Stimulated activated CD4-positive, alpha-beta T cell treated with anti-CD3 and anti-CD28 coated beads, TNF-alpha, amount 100 ng/mL, for 48 hours (primary cell): ENCODE measurements around the gene REV1.
"Not testable (repeated sequence)": the region's sequence is repeated elsewhere in the genome, so short reads cannot be mapped to it uniquely, and the experiment has no call there.

ENCODE experiments used
- DNase-seq, 3 donors: peaks; one replicate each; pipeline ENCODE4 v3.0.0-alpha.2; 2020; ENCODE audit warnings: low read depth in 3 of 3

The REV1 gene

DNA sequence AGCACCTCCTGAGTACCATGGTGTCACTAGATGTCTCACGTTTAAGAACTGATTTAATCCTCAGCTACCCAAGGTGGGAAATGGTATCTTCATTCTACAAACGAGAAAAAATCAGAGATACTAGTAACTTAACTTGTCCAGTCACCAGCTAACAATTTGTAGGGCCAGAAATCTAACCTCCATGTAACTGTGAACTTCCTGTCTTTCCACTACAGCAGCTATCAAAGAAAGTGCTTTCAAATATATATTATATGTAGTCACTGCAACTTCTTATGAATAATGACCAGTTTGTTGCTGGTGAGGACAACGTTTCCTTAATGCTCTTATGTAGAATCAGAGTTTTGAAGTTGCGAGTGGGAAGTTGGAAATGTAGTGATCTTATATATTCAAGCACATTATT is 1.9 kb downstream of the REV1 start:
- DNase-seq = no peak

DNA sequence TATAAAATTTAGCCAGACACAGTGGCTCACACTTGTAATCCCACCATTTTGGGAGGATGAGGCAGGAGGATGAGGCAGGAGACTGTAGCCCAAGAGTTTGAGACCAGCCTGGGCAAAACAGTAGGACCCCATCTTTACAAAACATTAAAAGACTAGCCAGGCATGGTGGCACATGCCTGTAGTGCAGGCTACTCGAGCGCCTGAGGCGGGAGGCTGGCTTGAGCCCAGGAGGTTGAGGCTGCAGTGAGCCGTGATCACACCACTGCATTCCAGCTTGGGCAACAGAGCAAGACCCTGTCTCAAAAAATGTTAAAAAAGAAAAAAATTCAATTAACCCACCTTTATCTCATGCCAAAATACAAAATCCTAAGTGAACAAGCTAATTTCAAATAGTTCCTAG is 4.0 kb downstream of the REV1 start:
- no peak for DNase-seq

DNA sequence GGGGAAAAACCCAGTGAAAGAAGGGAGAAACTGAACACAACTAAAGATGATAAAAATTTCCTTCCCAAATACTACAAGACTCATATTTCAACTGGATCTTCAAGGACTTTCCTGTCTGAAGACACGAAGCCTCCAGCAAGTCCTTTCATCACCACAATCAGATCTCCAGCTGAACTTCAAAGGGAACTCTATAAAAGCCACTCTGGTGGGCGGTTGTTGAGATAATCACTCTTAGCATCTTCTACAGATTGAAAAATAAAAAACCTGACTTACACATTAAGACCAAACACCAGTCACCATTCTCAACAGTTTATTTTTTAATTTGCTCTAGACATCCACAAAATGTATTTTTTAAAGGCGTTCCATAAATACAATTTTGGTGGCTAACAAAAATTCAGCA is 4.4 kb downstream of the REV1 start:
- DNase-seq = no peak

DNA sequence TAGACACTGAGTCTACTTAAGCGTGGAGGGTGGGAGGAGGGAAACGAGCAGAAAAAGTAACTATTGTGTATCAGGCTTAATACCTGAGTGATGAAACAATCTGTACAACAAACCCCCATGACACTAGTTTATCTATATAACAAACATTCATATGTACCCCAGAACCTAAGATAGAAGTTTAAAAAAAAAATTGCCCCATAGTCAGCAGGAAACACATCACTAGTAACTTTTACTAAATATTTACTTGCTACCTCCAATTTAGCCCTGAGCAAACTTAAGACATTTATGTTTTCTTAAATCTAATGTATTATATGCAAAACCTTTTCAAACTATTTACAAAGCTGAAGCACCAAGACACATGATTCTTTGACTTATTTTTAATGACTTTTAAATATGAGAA is 5.6 kb downstream of the REV1 start:
- no peak for DNase-seq

DNA sequence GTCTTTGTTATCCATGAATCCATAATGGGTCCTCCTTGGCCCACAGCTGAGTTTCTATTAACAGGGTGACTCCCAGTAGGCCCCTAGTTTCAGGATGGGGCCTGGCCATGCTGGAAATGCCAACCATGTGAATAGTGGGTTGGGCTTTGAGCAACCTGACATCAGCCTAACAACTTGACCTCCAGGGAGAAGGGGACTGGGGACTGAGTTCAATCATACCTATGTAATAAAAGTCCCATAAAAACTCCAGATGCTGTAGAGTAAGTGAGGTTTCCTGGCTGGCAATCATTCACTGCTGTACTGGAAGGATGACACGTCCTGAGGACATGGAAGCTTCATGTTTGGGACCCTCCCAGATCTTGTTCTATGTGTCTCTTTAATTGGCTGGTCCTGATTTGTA is 7.9 kb downstream of the REV1 start:
- no peak for DNase-seq

DNA sequence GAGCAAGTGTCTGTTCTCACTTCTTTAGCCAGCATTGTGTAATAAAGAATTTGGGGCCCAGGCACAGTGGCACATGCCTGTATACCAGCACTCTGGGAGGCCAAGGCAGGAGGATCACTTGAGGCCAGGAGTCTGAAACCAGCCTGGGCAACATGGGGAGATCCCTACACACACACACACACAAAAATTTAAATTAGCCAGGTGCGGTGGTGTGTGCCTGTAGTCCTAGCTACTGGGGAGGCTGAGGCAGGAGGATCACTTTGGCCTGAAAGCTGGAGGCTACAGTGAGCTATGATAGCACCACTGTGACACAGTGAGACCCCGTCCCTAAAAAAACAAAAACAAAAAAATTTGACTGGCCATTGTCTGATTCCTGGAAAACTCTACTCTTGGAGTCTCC is 8.3 kb downstream of the REV1 start:
- DNase-seq = no peak

DNA sequence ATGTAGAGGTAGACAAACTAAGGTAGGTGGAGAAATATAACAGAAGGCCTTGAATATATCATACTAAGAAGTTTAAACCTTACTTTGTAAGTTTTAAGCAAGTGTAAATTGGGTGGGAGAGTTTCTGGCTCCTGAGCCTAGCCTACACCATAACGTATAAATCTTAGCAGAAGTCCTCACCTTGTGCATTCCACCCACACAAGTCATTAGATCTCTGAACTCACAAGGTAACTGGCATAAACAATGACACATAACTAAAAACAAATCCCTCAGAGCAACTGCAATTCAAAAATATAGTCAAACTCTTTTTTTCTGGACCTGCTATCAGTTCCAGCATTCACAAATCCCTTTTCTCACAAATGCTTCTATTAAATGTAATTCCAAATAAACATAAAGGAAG is 9.4 kb downstream of the REV1 start:
- DNase-seq = no peak

DNA sequence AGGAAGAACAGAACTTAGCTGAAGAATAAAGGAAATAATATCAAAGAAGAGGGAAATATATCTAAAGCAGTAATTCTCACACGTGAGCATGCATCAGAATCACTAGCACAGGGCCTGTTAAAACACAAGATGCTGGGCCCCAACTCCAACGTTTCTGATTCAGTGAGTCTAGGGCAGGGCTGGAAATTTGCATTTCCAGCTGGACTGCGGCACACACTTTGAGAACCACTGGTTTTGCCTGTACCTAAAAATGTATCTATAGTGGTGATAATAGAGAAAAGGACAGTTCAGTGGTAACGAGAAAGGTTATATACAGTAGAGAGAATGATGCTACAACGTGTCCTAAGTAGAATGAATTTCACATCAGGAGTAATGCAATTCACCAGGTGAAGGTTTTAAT is 11.2 kb downstream of the REV1 start:
- no peak for DNase-seq

DNA sequence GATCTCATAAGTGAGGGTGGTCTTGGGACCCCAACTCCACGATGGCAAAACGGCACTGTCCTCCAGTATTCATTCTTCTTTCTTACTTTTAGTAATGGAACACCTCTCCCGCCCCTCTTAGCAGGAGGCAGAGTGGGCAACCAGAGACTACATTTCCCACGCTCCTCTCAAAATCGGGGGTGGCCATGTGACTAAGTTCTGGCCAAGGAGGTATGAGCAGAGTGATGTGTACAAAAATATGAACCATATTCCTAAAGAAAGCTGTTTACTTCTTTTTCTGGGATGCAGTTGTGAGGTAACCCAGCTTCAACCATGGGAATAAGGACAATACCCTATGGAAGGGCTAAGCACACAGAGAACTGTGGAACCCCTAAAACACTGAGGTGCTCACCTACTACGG is 12.8 kb downstream of the REV1 start:
- DNase-seq = no peak

DNA sequence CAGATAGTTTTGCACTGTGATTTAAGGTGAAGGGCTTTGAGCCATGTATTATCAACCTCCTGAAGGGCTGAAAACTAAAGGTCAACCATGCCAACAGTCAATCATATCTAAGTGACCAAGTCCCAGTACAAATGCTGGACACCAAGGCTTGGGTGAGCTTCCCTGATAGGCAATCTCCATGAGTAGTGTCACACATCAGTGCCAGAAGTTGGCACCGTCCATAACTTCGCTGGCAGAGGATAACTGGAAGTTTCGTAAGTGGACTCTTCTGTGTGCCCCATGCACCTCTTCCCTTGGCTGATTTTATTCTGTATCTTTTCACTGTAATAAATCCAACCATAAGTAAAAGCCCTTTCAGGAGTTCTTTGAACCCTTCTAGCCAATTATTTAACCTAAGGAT is 13.2 kb downstream of the REV1 start:
- DNase-seq = no peak

DNA sequence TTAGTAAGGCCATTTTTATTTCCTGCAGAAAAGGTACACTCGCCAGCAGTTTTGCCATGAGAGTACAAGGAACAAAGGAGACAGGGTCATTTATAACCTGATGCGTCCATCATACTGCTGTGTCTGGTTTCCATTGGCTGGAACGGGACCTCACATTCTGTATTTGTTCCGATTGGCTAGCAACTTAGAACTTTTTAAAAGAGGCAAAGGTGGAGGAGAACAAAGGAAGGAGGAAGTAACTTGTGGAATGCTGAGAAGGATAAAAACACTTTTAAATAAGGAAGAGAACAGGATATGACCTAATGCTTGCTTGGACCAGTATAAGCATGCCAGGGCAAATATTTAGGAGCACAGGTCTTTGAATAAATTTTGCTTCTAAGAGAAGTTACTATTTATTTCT is 14.7 kb downstream of the REV1 start:
- not testable (repeated sequence) for DNase-seq

DNA sequence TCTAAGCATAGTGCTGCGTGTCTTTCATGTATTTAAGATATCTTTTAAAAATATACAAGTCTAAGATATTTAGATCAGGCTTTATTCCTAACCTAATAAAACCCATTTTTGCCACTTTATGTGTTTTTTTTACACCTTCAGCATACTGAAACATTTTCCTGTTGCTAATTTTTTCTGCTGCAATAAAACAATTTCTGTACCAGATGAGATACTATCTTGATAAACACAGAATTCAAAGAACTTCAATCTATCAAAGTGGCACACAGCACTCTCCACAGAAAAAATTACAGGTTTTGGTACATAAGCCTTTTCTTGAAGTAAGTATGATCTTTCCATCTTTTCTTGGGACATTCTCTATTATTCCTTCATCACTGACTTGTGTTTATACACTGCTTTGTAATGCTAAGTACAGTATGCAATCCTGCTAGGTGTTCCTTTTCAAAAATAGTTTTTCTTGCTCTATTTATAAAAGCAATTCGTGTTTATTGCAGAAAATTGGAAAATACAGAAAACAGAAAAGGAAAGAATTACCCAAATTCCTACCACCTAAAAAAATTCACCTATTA is 16.2 kb downstream of the REV1 start:
- no peak for DNase-seq

DNA sequence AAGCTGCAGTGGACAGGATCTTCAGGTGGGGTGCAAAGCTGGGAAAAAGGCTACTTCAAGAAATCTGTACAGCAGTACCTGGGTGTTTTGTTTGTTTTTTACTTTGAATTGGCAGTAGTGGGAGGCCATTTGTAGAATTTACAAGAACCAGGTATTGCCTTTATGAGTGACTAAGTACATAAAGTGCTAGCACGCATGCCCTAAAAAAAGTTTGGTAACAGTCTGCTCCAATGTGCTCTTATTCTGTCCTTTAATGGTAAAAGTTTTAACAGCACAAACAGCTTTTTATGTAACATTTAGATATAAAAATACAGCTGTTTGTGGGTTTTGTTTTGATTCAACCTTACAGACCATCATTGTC is 17.2 kb downstream of the REV1 start:
- no peak for DNase-seq

DNA sequence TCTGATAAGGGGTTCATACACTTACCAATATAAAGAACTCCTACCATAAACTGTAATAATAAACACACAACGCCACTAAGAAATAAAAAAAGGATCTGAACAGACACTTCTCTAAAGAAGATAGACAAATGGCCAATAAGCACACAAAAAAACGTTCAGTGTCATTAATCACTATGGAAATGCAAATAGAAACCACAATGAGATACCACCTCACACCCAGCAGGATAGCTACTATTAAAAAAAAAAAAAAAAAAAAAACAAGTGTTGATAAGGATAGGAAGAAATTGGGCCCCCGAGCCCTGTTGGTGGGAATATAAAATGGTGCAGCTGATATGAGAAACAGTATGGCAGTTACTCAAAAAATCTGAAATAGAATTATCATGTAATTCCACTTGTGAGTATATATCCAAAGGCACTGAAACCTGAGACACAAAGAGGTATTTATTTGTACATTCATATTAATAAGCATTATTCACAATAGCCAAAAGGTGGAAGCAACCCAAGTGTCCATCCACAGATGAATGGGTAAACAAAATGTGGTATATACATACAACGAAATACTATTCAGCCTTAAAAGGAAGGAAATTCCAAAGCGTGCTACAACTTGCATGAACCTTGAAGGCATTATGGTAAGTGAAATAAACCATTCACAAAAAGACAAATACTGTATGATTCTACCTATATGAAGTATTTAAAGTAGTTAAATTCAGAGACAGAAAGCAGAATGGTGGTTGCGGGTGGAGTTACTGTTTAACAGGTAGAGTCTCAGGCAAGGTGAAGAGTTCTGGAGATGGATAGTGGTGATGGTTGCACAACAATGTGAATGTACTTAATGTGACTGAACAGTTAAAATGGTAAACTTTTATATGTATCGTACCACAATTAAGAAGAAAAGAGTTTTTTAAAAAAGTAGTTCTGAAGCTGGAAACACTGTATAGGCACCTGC is 17.9 kb downstream of the REV1 start:
- no peak for DNase-seq

DNA sequence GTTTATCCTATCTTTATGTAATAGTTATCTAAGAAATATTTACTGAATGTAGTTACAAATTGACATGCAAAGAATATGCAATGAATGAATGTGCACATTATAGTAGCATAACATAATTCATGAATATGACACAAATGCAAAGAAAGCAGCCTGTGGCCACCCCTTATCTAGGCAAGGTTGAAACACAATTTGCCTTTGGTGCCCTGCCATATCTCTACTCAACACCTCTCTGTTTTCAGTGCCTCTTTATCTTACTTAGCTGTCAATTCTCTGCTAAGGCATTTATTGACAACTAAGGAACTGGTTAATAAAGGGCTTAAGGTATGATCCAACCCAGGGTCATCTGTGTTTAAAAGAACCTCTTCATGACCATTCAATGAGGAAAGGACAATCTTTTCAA is 18.9 kb downstream of the REV1 start:
- DNase-seq = no peak

DNA sequence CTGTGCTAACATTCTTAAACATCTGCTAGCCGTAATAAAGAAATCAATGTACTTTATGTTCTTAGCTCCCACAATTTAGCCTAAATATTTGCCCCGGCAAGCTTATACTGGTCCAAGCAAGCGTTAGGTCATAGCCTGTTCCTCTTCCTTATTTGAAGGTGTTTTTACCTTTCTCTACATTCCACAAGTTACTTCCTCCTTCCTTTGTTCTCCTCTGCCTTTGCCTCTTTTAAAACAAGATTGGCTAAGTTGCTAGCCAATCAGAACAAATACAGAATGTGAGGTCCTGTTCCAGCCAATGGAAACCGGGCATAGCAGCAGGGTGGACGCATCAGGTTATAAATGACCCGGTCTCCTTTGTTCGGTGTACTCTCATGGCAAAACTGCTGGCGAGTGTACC is 19.4 kb downstream of the REV1 start:
- DNase-seq = not testable (repeated sequence)

DNA sequence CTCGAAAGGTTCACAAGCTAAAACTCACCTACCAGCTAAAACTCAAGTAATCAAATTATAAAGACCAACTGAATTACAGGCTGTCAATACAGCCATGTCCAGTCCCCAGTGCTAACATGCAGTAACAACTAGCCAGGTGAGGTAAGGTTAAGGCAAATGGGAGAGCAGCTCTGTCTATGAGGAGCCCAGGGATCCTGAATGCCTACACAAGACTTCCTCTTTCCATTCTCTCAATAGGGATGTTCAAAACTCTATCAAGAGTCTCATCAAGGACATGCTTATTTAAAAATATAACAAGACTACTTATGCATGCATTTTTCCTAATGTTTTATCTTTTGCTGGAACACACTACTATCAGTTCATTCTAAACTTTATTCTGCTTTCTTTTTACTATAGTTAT is 20.4 kb downstream of the REV1 start:
- DNase-seq = no peak

DNA sequence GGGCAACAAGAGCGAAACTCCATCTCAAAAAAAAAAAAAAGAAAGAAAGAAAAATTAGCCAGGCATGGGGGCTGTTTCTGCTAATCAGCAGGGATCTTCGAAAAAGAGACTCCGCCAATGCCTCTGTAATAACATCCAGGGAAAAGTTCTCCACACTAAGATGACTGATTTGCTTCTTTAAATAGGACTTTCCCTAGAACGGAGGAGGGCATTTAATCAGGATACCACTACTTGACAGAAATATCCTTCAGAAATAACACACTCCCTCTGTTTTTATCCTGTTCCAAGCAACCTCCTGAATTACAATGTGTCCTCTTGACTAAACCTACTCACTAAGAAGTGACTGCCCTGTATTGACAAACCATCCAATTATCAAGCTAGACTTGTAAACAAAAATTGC is 21.7 kb downstream of the REV1 start:
- no peak for DNase-seq

DNA sequence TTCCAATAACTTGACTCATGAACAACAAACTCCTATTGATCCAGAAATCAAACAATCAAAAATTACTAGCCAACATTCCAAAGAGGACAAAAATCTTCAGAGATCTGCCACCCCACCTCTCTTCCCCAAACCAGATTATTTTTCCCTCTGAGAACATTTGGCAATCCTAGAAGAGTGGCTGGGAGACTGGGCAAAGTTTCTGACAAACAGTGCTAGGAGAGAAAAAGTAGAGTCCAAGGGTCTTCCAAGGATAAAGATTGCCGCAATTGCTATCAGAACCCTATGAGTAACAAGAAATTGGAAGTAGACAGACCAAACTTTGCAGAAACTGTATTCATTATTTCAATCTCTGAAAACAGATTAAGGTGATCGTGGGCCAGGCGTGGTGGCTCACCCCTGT is 22.4 kb downstream of the REV1 start:
- no peak for DNase-seq

DNA sequence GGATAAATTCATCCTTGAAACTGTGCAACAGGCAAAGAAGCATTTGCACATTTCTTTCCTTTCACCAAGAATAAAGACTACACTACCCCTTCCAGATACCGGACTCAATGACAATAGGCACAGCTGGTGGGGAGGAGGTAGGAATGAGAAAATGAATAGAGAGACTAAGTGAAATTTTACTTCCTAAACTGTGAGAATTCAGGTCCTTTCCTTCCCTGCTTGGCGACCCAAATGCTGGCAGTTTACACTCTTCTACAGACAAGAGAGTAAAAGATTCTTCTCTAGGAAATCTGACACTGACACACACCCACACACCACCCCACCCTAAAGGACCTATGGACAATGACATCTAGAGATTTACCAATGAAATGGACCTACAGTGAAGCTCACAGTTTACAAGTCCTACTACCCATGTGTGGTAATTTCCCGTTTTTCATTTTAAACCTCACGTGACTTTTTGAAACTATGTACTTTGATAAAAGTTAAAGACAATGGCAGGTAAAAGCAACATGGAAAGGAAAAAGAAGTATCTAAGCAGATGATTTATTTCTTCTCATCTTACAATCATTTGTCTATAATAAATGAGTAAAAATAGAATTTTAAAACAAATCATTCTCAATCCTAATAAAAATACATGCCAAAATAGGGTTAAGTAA is 27.9 kb downstream of the REV1 start:
- DNase-seq = no peak

DNA sequence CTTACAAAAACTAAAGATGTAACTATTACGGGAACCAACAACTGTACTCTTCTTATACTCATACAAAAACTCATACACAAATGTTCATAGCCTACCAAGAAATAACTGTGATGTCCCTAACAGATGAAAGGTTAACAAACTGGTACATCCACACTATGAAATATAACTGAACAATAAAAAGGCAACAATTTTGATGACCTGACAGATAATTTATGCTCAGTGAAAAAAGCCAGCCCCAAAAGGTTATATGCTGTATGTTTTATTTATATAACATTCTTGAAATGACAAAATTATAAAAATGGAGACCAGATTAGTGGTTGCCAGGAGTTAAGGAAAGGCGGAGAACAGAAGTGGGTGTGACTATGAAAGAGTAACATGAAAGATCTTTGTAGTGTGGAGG is 31.3 kb downstream of the REV1 start:
- no peak for DNase-seq

DNA sequence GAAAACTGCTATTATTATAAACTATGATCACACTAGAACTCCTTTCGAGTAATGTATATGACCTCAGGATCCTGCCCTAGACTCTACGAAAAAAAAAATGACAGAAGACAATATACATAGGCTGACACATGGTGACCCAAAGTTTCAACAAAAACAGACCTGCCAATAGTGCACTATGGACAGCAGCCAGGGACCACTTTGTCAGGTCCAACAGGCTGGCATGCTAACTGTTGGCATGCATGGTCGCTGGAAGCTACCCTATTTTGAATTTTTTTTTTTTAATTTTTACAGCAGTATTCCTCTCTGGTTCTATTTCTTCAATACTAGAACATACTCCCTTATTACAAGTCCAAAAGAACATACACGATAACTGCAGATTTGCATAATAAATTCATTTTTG is 38.1 kb downstream of the REV1 start:
- no peak for DNase-seq

DNA sequence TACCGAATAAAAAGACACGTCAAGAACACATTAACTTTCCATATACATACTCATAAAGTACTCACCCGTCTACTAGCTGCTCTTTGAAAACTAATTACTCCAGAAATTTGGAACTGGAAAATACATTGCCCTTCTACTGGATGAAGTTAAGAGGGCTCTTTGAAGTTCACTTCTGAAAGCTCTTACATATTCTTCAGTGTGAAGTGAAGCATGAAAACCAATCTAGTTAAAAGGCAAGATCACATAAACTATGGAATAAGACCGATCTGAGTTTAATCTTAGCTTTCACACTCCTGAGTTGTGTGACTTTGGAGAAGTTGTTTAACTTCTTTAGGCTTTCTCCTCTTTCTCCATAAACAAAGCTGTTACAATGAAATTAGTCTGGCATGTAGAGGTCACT is 38.5 kb downstream of the REV1 start:
- no peak for DNase-seq
